K562 (cell line): Measurements from ENCODE around the gene KCNK2. TPM values are rescaled to one million over a fixed set of nuclear protein-coding genes. Genes with fewer than 3 reads are reported as not detected.

Experiments used
- C11orf30 ChIP-seq: fragments of 450-650 bp; IDR thresholded peaks from 2 replicates; pipeline ENCODE4 v1.6.1; 2016; ENCODE audit warnings: low read depth, mild to moderate bottlenecking
- FUS ChIP-seq: fragments of 200-400 bp; formaldehyde crosslinking; optimal IDR thresholded peaks from 2 replicates; pipeline ENCODE3; 2017; ENCODE audit warnings: low read depth, low read length
- HSF4 ChIP-seq: fragments of 250-450 bp; sonication (Bioruptor Pico); IDR thresholded peaks from 2 replicates; pipeline ENCODE4 v2.1.2; 2022; ENCODE audit warnings: mild to moderate bottlenecking, moderate library complexity, borderline replicate concordance
- SMARCE1 ChIP-seq: fragments of 450-650 bp; IDR thresholded peaks from 2 replicates; pipeline ENCODE4 v1.7.1; 2016; ENCODE audit warnings: mild to moderate bottlenecking
- SUPT5H ChIP-seq: fragments of 450-650 bp; IDR thresholded peaks from 2 replicates; pipeline ENCODE4 v1.6.1; 2016
- ZC3H4 ChIP-seq: sonication (generic); formaldehyde crosslinking; IDR thresholded peaks from 2 replicates; pipeline ENCODE4 v1.9.0; 2021; ENCODE audit warnings: missing genetic modification reagents, borderline replicate concordance
- polyA plus RNA-seq, 8 experiments: library from polyadenylated mRNA; depleted of rRNA in 4 of 8; stranded (reverse) in 5 of 8; unstranded in 3 of 8; fragments of >200 nt; fragmentation: Nextera tagmentation in 2 of 8; fragmentation: Illumina TruSeq in 1 of 8; extraction: Ambion mirVana in 2 of 8; extraction: Trizol in 1 of 8; gene quantifications; 2 replicates each; pipeline versions ENCODE4 v1.2.1 to v1.2.3, GENCODE V29; 2011 to 2014; ENCODE audit warnings: inconsistent platforms in 1 of 8, missing spikeins in 1 of 8
- total RNA-seq, 7 experiments: library from RNA; depleted of rRNA in 6 of 7; stranded (reverse); fragments of >200 nt in 6 of 7; fragmentation: Illumina TruSeq in 2 of 7; extraction: Trizol in 2 of 7; gene quantifications; 2 replicates each; pipeline versions ENCODE4 v1.2.1 to v1.2.3, GENCODE V29; 2011 to 2021; ENCODE audit warnings: low replicate concordance in 1 of 7
- TF ChIP-seq, protein P1 (sequence below), 3 experiments: fragments of 200-800 bp in 1 of 3; sonication (Bioruptor generic) in 1 of 3; sonication (generic) in 1 of 3; formaldehyde crosslinking in 1 of 3; IDR thresholded peaks; 2 replicates each; pipeline versions ENCODE4 v1.6.1 to v1.8.0; 2016 to 2022; ENCODE audit warnings: mild to moderate bottlenecking in 2 of 3, missing compliant biosample characterization in 2 of 3, missing genetic modification characterization in 2 of 3, missing genetic modification reagents in 1 of 3
- TF ChIP-seq, protein P2 (sequence below): fragments of 250-450 bp; sonication (Bioruptor Pico); IDR thresholded peaks from 2 replicates; pipeline ENCODE4 v1.8.0; 2022; ENCODE audit warnings: moderate library complexity, mild to moderate bottlenecking, inconsistent platforms
- TF ChIP-seq, protein P3 (sequence below): fragments of 250-450 bp; sonication (Bioruptor Pico); IDR thresholded peaks from 2 replicates; pipeline ENCODE4 v1.6.1; 2021; ENCODE audit warnings: mild to moderate bottlenecking
- TF ChIP-seq, protein P4 (sequence below): fragments of 450-650 bp; IDR thresholded peaks from 2 replicates; pipeline ENCODE4 v1.6.1; 2016; ENCODE audit warnings: low read depth

The KCNK2 gene
- total and polyA plus RNA-seq, 9 of the 15 experiments (the other 6 are each of a cell fraction or from before 2014, with no cell fraction given) = 0.04 to 0.13 (median 0.05) TPM; not detected in 3

GRCh38 chr1:215064327-215064726 lies 18.2 kb upstream of the KCNK2 start (continued):
- TF ChIP-seq, protein P1, sequence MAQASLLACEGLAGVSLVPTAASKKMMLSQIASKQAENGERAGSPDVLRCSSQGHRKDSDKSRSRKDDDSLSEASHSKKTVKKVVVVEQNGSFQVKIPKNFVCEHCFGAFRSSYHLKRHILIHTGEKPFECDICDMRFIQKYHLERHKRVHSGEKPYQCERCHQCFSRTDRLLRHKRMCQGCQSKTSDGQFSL (CRISPR knock-in tag; IDR thresholded peaks at IDR 0.05) = no peak
- TF ChIP-seq, protein P1 (tag; IDR thresholded peaks at IDR 0.05) = no peak
- TF ChIP-seq, protein P2, sequence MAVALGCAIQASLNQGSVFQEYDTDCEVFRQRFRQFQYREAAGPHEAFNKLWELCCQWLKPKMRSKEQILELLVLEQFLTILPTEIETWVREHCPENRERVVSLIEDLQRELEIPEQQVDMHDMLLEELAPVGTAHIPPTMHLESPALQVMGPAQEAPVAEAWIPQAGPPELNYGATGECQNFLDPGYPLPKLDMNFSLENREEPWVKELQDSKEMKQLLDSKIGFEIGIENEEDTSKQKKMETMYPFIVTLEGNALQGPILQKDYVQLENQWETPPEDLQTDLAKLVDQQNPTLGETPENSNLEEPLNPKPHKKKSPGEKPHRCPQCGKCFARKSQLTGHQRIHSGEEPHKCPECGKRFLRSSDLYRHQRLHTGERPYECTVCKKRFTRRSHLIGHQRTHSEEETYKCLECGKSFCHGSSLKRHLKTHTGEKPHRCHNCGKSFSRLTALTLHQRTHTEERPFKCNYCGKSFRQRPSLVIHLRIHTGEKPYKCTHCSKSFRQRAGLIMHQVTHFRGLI = no peak
- TF ChIP-seq SUPT5H (no peak), C11orf30 (no peak), HSF4 (CRISPR knock-in tag) (no peak), SMARCE1 (no peak), FUS (no peak), ZC3H4 (CRISPR knock-in tag) (no peak)
- TF ChIP-seq, protein P3, sequence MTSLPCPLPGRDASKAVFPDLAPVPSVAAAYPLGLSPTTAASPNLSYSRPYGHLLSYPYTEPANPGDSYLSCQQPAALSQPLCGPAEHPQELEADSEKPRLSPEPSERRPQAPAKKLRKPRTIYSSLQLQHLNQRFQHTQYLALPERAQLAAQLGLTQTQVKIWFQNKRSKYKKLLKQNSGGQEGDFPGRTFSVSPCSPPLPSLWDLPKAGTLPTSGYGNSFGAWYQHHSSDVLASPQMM = no peak
- TF ChIP-seq, protein P4, sequence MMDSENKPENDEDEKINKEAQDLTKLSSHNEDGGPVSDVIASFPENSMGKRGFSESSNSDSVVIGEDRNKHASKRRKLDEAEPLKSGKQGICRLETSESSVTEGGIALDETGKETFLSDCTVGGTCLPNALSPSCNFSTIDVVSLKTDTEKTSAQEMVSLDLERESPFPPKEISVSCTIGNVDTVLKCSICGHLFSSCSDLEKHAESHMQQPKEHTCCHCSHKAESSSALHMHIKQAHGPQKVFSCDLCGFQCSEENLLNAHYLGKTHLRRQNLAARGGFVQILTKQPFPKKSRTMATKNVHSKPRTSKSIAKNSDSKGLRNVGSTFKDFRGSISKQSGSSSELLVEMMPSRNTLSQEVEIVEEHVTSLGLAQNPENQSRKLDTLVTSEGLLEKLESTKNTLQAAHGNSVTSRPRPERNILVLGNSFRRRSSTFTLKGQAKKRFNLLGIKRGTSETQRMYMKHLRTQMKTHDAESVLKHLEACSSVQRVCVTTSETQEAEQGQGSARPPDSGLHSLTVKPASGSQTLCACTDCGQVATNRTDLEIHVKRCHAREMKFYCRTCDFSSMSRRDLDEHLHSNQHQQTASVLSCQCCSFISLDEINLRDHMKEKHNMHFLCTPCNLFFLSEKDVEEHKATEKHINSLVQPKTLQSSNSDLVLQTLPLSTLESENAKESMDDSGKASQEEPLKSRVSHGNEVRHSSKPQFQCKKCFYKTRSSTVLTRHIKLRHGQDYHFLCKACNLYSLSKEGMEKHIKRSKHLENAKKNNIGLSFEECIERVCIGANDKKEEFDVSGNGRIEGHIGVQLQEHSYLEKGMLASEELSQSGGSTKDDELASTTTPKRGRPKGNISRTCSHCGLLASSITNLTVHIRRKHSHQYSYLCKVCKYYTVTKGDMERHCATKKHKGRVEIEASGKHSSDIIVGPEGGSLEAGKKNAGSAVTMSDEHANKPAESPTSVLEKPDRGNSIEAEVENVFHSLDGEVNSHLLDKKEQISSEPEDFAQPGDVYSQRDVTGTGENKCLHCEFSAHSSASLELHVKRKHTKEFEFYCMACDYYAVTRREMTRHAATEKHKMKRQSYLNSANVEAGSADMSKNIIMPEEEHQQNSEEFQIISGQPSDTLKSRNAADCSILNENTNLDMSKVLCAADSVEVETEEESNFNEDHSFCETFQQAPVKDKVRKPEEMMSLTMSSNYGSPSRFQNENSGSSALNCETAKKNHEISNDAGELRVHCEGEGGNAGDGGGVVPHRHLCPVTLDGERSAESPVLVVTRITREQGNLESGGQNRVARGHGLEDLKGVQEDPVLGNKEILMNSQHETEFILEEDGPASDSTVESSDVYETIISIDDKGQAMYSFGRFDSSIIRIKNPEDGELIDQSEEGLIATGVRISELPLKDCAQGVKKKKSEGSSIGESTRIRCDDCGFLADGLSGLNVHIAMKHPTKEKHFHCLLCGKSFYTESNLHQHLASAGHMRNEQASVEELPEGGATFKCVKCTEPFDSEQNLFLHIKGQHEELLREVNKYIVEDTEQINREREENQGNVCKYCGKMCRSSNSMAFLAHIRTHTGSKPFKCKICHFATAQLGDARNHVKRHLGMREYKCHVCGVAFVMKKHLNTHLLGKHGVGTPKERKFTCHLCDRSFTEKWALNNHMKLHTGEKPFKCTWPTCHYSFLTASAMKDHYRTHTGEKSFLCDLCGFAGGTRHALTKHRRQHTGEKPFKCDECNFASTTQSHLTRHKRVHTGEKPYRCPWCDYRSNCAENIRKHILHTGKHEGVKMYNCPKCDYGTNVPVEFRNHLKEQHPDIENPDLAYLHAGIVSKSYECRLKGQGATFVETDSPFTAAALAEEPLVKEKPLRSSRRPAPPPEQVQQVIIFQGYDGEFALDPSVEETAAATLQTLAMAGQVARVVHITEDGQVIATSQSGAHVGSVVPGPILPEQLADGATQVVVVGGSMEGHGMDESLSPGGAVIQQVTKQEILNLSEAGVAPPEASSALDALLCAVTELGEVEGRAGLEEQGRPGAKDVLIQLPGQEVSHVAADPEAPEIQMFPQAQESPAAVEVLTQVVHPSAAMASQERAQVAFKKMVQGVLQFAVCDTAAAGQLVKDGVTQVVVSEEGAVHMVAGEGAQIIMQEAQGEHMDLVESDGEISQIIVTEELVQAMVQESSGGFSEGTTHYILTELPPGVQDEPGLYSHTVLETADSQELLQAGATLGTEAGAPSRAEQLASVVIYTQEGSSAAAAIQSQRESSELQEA = no peak
